ENCODE results near the gene PDE11A. TPM values are rescaled to one million over a fixed set of nuclear protein-coding genes. Genes with fewer than 3 reads are reported as not detected.

The PDE11A gene
- total and polyA plus RNA-seq, 2 experiments from 2014 or later: 0.08 to 0.73 TPM

GRCh38 chr2:177763531-177764265 lies 308.9 kb downstream of the PDE11A start:
- H3K4me2 ChIP-seq: peak overlapping the region; percentile 75
- H3K36me3 ChIP-seq (ENCODE audit: insufficient read depth): no peaks in the 10 kb centered on the region
- DNase-seq (ENCODE audit: low spot score) (peak; percentile 94), ATAC-seq (peak; percentile 97)
- peak overlapping the region; percentile 92 for H2AFZ ChIP-seq
- no peak overlapping the region for H3K27ac Mint-ChIP-seq
- no peaks in the 10 kb centered on the region for H4K20me1 ChIP-seq (replicated peaks; ENCODE audit: insufficient read depth)
- TF ChIP-seq ZNF462 (CRISPR knock-in tag; IDR thresholded peaks at IDR 0.05): no peak
- TF ChIP-seq, protein P1, sequence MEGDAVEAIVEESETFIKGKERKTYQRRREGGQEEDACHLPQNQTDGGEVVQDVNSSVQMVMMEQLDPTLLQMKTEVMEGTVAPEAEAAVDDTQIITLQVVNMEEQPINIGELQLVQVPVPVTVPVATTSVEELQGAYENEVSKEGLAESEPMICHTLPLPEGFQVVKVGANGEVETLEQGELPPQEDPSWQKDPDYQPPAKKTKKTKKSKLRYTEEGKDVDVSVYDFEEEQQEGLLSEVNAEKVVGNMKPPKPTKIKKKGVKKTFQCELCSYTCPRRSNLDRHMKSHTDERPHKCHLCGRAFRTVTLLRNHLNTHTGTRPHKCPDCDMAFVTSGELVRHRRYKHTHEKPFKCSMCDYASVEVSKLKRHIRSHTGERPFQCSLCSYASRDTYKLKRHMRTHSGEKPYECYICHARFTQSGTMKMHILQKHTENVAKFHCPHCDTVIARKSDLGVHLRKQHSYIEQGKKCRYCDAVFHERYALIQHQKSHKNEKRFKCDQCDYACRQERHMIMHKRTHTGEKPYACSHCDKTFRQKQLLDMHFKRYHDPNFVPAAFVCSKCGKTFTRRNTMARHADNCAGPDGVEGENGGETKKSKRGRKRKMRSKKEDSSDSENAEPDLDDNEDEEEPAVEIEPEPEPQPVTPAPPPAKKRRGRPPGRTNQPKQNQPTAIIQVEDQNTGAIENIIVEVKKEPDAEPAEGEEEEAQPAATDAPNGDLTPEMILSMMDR (conservative IDR thresholded peaks at IDR 0.05; ENCODE audit: low read depth in 2 of 2): peak; percentile 87
- no peak overlapping the region for H3K27ac ChIP-seq (ENCODE audit: low read depth)
- no peaks in the 10 kb centered on the region for H3K36me3 Mint-ChIP-seq (ENCODE audit: low read depth)
- H3F3A ChIP-seq (replicated peaks; ENCODE audit: low read depth): no peaks in the 10 kb centered on the region
- H3K79me2 ChIP-seq (replicated peaks; ENCODE audit: insufficient read depth): no peaks in the 10 kb centered on the region
- peaks cover 6% of the 10 kb centered on the region; the same call in 1 of the 2 replicates for H3K4me1 ChIP-seq (ENCODE audit: insufficient read depth)
- H3K4me3 Mint-ChIP-seq: peak overlapping the region; percentile 63
- H3K9me2 ChIP-seq (ENCODE audit: insufficient read depth): no peaks in the 10 kb centered on the region
- H3K27me3 ChIP-seq (ENCODE audit: insufficient read depth): peaks cover 18% of the 10 kb centered on the region; the same call in 1 of the 2 replicates
- H3K4me1 Mint-ChIP-seq: peaks cover 17% of the 10 kb centered on the region
- H3K9me3 Mint-ChIP-seq: no peaks in the 10 kb centered on the region
- peaks cover 13% of the 10 kb centered on the region for H3K27me3 Mint-ChIP-seq (ENCODE audit: insufficient read depth, low read depth, poor library complexity)
- peak overlapping the region; percentile 50 for H3K4me3 ChIP-seq
